Measurements from ENCODE around the gene KRTAP10-10.
"Not testable (repeated sequence)": the region's sequence is repeated elsewhere in the genome, so short reads cannot be mapped to it uniquely, and the experiment has no call there.

The KRTAP10-10 gene

GRCh38 chr21:44603109-44603875 is 33.9 kb upstream of the KRTAP10-10 start:
- no peak for DNase-seq

- no peak for DNase-seq
These were observed 33.2 kb upstream of the KRTAP10-10 start for GRCh38 chr21:44603911-44604310.

DNA sequence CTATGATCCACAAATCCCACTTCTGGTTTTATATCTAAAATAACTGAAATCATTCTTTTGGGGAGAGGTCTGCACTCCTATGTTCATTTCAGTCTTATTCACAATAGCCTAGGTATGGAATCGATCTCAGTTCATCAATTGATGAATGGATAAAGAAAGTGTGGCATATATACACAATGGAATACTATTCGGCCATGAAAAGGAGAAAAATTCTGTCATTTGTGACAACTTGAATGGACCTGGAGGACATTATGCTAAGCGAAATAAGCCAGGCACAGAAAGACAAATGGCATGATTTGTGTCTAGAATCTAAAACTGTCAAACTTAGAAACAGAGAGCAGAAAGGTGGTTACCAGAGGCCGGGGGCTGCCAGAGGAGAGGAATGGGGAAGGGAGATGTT is 30.7 kb upstream of the KRTAP10-10 start:
- no peak for DNase-seq

DNA sequence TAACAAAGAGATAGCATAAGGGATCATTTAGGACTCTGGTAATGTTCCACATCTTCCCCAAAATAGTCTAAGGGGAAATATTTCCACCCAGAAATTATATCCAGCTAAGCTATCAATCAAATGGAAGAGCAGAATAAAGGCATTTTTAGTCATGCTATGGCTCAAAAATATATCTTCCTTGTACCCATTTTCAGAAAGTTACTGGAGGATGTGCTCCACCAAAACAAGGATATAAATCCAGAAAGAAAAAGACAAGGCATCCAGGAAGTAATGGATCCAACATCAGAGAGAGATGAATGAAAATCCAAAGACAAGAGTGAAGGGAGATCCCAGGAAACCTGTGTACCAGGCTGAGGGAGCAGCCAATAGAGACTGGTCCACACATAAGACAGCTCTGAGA is 28.0 kb upstream of the KRTAP10-10 start:
- DNase-seq: no peak

DNA sequence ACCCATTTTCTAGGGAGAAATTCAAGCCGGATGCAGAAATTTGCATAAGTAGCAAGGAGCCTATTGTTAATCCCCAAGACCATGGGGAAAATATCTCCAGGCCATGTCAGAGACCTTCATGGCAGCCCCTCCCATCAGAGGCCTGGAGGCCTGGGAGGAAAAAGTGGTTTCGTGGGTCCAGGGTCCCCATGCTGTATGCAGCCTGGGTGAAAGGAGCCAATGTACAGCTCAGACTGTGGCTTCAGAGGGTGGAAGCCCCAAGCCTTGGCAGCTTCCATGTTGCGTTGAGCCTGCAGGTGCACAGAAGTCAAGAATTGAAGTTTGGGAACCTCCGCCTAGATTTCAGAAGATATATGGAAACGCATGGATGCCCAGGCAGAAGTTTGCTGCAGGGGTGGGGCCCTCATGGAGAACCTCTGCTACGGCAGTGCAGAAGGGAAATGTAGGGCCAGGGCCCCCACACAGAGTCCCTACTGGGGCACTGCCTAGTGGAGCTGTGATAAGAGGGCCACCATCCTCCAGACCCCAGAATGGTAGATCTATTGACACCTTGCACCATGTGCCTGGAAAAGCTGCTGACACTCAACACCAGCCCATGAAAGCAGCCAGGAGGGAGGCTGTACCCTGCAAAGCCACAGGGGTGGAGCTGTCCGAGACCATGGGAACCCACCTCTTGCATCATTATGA is 26.9 kb upstream of the KRTAP10-10 start:
- not testable (repeated sequence) for DNase-seq

DNA sequence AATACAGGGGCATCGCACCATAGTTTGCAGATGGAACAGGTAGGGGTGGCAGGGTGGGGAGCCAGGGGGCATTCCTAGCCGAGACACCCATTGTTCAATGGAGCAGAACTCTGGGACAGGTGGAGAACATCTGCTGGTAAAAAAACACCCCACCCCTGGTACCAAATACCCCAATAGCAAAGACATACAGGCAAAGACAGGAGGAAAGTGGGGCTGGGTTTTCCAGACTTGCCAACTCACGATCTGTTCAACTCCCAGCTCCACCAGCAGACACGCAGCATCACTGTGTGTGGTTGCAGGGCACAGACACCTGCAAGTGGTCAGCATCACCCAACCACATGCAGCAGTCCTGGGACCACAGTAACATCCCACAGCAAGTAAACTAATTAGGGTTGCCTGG is 25.6 kb upstream of the KRTAP10-10 start:
- DNase-seq: no peak

GRCh38 chr21:44612029-44612486 is 25.1 kb upstream of the KRTAP10-10 start, which contains the start of gene KRTAP10-8:
Gene KRTAP10-8, plus strand, starts transcription at chr21:44612079. Its CDS starts 22 bp downstream, at chr21:44612101.
- no peak for DNase-seq

- no peak for DNase-seq
These were observed 24.4 kb upstream of the KRTAP10-10 start for GRCh38 chr21:44612669-44613229.

DNA sequence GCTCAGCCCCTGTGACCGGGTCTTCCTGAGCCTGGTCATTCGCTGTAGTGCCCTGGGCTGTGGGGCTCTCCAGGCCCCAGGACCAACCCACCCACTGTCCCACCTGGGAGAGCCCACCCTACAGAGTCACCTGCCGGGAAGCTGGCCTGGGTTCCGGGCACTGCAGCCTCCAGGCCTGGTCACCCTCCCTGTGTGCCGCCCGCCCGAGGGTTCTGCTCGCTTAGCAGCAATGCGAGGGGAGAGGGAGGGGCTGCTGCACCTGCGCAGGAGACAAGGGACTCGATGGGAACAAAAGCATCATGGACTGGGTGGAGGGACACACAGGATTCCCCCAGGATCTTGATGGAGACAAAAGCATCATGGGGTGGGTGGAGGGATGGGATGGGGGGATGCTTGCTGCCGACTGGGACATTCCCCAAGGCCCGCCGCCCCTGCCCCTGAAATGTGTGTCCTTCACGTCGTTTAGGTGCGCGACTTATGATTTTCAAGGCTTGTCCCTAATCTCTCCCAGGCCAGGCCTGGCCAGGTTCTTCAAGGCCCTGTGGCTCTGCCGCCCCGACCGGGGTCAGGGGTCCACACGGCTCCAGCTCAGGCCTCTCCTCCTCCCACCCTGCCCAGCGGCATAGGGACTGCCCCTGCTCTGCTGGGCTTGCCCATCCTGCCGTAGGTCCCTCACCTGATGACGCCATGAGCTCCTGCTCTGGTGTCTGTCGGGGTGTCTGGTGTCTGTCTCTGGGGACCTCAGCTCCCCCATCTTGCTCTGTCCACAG is 23.6 kb upstream of the KRTAP10-10 start:
- no peak for DNase-seq

DNA sequence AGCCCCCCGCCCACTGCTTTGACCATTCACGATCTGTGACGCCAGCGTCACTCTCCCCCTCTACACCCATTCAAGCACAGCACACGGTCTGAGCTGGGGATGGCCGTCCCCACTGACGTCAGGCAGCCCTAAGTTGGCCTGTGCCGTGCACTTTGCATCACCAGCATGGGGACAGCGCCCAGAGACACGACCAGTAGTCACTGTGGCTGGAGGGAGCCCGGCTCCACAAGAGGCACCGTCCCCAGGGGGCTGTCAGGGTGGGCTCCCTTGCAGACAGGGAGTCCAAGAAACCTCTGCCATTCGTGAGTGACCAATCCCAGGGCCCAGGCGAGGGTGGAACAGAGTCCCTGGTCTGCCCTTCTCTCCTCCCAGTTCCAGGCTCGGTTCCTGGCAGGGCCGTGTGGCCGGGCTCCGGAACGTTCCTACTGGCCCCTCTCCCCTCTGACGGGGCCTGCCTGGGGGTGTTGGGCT is 23.0 kb upstream of the KRTAP10-10 start:
- DNase-seq: no peak

DNA sequence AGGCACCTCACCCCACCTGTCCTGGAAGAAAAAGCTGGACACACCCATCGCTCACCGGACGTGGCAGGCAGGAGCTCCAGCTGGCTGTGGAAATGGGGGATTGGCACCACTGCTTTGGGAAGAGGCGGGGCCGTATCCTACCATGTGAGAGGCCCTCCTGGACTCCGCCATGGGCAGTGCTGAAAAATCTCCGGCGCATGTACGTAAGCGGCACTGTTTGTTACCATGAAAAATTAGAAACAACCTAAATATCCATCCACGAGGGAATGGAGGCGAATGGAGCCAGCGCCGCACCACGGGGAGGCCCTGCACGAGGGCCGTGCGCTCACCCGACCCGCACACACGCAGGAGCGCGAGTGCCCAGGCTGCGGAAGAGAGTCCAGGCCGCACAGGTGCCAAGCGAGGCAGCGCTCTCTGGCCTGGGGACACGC is 22.2 kb upstream of the KRTAP10-10 start:
- no peak for DNase-seq

DNA sequence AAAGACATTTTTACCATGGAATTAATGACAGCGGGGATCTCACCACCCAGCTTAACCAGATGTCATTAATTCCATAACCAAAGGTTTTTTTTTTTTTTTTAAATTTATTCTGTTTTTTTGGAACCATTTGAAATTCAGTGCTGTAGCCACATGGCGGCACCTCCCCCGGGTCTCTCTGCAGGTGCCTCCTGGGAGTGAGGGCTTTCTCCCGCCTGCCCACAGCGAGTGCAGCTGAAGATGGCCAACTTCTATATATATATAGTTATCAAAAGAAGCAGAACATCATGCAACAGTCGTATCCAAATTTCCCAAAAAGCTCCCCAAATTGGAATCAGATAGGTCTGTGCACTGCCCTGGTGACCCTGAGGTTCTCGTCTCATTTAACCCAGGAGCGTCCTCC is 21.7 kb upstream of the KRTAP10-10 start:
- no peak for DNase-seq

GRCh38 chr21:44615911-44616590 is 21.1 kb upstream of the KRTAP10-10 start:
- no peak for DNase-seq

GRCh38 chr21:44616591-44616926 is 20.6 kb upstream of the KRTAP10-10 start:
- no peak for DNase-seq

DNA sequence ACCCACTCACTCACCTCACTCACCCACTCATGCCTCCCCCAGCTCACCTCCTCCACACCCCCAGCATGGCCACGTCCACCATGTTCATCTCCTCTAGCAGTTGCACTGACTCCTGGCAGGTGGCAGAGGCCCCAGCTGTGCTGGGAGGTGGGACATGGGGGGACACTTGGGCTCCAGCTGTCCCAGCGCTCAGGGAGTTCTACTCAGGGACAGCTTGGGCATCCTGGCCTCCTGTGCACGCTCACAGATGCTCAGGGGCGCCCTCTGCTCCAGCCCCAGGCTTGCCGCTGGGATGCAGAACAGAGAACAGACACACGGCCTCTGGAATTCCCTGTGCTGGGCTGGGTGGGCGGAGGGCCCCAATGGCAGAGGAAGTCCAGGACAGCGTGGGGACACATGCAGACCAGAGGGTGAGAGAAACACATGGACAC is 20.1 kb upstream of the KRTAP10-10 start:
- no peak for DNase-seq

DNA sequence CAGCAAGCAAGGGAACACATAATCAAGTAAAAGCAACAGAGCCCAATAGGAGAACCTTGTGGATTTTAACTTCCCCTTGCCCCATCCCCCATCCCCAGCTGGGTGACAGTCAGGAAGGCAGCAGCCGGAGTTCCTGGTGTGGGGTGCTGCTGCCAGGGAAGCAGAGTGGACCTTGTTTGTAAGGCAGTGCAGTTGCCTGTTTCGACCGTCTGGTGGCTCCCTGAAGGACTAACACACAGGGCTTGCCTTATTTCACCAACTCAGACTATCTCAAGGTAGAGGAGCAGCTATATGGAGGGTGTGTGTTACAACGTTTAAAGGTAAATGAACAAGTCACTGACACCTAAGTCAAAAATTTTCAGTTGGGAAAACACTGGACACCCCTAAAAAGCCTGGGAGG is 18.7 kb upstream of the KRTAP10-10 start:
- DNase-seq: no peak

- no peak for DNase-seq
These were observed 18.2 kb upstream of the KRTAP10-10 start for GRCh38 chr21:44618909-44619308.

- DNase-seq: no peak
These were observed 17.3 kb upstream of the KRTAP10-10 start for GRCh38 chr21:44619886-44620285.

GRCh38 chr21:44623575-44623974 is 13.6 kb upstream of the KRTAP10-10 start:
- no peak for DNase-seq

DNA sequence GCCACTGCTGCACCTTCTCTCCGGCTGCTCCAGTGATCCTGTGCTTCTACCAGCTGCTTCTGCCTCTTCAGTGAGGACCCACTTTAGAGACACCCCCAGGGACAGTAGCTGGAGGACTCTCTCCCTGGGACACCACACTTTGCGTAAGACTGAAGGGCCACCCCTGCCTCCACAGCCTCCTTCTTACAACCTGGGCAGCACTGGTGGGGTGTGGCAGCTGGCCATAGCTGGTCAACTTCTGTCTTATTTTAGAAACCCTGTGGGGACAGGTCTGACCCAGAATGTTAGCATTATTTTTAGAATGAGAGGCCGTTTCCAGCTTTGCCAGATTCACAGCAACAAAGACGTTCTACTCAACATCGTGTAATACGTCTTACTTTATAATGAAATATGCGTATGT is 11.4 kb upstream of the KRTAP10-10 start:
- no peak for DNase-seq

DNA sequence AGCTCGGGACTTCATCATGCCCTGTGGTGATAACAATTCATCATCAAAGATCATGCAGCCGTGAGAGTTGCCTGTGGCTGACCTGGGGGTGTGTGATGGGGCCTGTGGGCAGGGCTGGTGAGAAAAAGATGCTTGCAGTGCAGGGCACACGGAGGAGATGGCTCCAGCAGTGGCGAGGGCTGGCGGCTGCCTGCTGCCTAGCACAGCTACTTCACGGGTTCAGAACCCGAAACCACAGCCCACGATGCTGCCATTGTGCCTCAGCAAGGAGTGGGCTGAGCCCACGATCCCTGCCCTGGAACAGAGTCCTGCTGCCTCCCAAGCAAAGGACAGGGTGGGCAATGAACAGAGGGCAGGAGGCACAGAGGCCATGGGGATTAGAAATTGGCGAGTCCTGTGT is 10.9 kb upstream of the KRTAP10-10 start:
- DNase-seq: no peak

DNA sequence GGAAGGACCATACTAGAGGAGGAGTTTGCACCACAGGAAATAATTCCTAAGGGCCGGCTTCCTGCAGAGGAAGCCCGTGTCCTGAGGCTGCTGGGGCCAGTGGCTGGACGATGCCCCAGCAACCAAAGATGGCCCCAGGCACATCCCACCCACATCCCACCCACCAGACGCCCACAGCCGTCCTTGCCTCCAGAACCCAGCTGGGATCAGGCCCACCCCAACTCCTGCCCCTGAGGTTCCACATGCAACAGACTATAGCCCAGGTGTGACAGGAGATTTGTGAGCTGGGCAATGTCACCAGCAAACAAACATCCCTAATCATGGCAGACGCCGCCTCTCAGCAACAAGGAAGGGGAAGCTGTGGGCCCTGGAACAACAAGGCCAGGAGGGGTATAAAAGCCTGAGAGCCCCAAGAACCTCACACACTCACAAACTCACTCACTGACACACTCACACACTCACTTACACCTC is 10.4 kb upstream of the KRTAP10-10 start, which contains the start of gene KRTAP10-9:
Gene KRTAP10-9 (plus strand): TSS at position 421 of the 471 bp plus-strand sequence. CDS start 79 bp downstream, outside the sequence.
- no peak for DNase-seq
